ENCODE measurements around the gene S100A13. TPM values are rescaled to one million over a fixed set of nuclear protein-coding genes. Genes with fewer than 3 reads are reported as not detected.

S100A13 gene
- total RNA-seq, 1 experiment from 2014 or later = 111 TPM

DNA sequence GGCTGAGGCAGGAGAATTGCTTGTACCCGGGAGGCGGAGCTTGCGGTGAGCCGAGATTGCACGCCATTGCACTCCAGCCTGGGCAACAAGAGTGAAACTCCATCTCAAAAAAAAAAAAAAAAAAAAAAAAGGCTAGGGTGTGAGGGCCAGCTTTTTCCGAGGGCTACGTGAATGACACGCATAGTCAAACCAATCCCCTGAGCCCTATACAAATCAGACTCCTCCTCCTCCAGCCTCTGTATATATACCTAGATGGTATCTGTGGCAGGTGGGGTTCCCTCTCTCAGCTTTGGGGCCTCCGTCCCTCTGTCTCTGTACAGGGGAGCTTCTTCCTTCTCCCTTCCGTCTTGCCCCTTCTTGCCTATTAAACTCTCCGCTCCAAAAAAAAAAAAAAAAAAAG is 21.1 kb downstream of the S100A13 start:
- in situ Hi-C loops (cut with HindIII; ENCODE audit: low pct_unique_long_range_greater_than_20kb, low sequenced_read_pairs) (loop anchor here (25.0 kb wide), 1 partner anchor 244 kb away; the partner anchor contains the start of gene S100A9), intact Hi-C loops (cut with micrococcal nuclease; ENCODE audit: unreplicated experiment) (no loop called here)
- Histone ChIP-seq H3K27me3 (ENCODE audit: control insufficient read depth, insufficient read depth, low read length) (no peaks in the 10 kb centered on the region), H3K27ac (ENCODE audit: low read length) (no peak overlapping the region), H3K4me3 (ENCODE audit: low read depth in 2 of 2, low read length in 2 of 2) (no peak overlapping the region), H3K4me1 (ENCODE audit: control insufficient read depth, insufficient read depth, low read length) (peaks cover 29% of the 10 kb centered on the region), H3K36me3 (ENCODE audit: control insufficient read depth, insufficient read depth, low read length) (no peaks in the 10 kb centered on the region), H3K9me3 (ENCODE audit: control insufficient read depth, insufficient read depth, low read depth, low read length) (no peaks in the 10 kb centered on the region)
- TF ChIP-seq POLR2AphosphoS5 (IDR thresholded peaks at IDR 0.05; ENCODE audit: low read depth, low read length) = no peak
- TF ChIP-seq, protein P1, sequence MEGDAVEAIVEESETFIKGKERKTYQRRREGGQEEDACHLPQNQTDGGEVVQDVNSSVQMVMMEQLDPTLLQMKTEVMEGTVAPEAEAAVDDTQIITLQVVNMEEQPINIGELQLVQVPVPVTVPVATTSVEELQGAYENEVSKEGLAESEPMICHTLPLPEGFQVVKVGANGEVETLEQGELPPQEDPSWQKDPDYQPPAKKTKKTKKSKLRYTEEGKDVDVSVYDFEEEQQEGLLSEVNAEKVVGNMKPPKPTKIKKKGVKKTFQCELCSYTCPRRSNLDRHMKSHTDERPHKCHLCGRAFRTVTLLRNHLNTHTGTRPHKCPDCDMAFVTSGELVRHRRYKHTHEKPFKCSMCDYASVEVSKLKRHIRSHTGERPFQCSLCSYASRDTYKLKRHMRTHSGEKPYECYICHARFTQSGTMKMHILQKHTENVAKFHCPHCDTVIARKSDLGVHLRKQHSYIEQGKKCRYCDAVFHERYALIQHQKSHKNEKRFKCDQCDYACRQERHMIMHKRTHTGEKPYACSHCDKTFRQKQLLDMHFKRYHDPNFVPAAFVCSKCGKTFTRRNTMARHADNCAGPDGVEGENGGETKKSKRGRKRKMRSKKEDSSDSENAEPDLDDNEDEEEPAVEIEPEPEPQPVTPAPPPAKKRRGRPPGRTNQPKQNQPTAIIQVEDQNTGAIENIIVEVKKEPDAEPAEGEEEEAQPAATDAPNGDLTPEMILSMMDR (IDR thresholded peaks at IDR 0.05) = no peak
- TF ChIP-seq, protein P2, sequence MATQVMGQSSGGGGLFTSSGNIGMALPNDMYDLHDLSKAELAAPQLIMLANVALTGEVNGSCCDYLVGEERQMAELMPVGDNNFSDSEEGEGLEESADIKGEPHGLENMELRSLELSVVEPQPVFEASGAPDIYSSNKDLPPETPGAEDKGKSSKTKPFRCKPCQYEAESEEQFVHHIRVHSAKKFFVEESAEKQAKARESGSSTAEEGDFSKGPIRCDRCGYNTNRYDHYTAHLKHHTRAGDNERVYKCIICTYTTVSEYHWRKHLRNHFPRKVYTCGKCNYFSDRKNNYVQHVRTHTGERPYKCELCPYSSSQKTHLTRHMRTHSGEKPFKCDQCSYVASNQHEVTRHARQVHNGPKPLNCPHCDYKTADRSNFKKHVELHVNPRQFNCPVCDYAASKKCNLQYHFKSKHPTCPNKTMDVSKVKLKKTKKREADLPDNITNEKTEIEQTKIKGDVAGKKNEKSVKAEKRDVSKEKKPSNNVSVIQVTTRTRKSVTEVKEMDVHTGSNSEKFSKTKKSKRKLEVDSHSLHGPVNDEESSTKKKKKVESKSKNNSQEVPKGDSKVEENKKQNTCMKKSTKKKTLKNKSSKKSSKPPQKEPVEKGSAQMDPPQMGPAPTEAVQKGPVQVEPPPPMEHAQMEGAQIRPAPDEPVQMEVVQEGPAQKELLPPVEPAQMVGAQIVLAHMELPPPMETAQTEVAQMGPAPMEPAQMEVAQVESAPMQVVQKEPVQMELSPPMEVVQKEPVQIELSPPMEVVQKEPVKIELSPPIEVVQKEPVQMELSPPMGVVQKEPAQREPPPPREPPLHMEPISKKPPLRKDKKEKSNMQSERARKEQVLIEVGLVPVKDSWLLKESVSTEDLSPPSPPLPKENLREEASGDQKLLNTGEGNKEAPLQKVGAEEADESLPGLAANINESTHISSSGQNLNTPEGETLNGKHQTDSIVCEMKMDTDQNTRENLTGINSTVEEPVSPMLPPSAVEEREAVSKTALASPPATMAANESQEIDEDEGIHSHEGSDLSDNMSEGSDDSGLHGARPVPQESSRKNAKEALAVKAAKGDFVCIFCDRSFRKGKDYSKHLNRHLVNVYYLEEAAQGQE (IDR thresholded peaks at IDR 0.05; ENCODE audit: insufficient read depth in 1 of 2, low read depth in 2 of 2, low read length in 1 of 2) = no peak
- no peak for TF ChIP-seq TCF7L2 (IDR thresholded peaks at IDR 0.05; ENCODE audit: low read depth, low read length)
- no peak for TF ChIP-seq SIN3A (IDR thresholded peaks at IDR 0.05; ENCODE audit: borderline replicate concordance, insufficient read depth, low read depth, low read length)
- no TSS peak for BruUV-seq (replicated peaks)
- ChIA-PET CTCF (no interaction called here), POLR2A (interaction anchor here (0.5 to 0.7 kb wide), 2 partner anchors 54 to 350 kb away, joined by 5 to 6 read pairs; no protein-coding TSS in a partner anchor)
- no peak for DNase-seq (ENCODE audit: low read depth, low spot score)
- no peak for ATAC-seq

DNA sequence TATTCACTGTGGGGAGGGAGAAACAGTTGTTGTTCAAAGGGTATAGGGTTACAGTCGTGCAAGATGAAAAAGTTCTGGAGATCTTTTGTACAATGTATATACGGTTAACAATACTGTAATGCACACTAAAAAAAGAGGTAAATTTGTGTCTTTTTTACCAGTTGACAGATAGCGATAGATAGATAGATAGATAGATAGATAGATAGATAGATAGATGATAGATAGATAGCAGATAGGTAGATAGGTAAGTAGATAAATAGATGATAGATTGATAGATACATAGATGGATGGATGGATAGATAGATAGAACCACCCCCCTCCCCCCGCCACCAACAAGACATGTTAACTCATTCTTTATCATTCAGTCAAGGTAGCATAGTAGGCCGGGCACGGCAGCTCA is 24.6 kb downstream of the S100A13 start:
- no peak for DNase-seq (ENCODE audit: low read depth, low spot score)
- no TSS peak for BruUV-seq (replicated peaks)
- TF ChIP-seq POLR2AphosphoS5 (IDR thresholded peaks at IDR 0.05; ENCODE audit: low read depth, low read length) (no peak), SIN3A (IDR thresholded peaks at IDR 0.05; ENCODE audit: borderline replicate concordance, insufficient read depth, low read depth, low read length) (no peak), TCF7L2 (IDR thresholded peaks at IDR 0.05; ENCODE audit: low read depth, low read length) (no peak)
- TF ChIP-seq, protein P1 (IDR thresholded peaks at IDR 0.05) = no peak
- TF ChIP-seq, protein P2 (IDR thresholded peaks at IDR 0.05; ENCODE audit: insufficient read depth in 1 of 2, low read depth in 2 of 2, low read length in 1 of 2) = no peak
- no peaks in the 10 kb centered on the region for H3K27me3 ChIP-seq (ENCODE audit: control insufficient read depth, insufficient read depth, low read length)
- in situ Hi-C loops (cut with HindIII; ENCODE audit: low pct_unique_long_range_greater_than_20kb, low sequenced_read_pairs) = loop anchor here (25.0 kb wide), 1 partner anchor 240 kb away; the partner anchor contains the start of gene S100A9
- CTCF ChIA-PET = interaction anchor here (1.0 kb wide), 1 partner anchor 69 kb away, joined by 4 read pairs; no protein-coding TSS in a partner anchor
- no peak for ATAC-seq
- no peaks in the 10 kb centered on the region for H3K4me1 ChIP-seq (ENCODE audit: control insufficient read depth, insufficient read depth, low read length)
- POLR2A ChIA-PET = interaction anchor here (0.6 kb wide), 1 partner anchor 10 kb away, joined by 14 read pairs; the partner anchor contains the start of gene S100A16
- H3K27ac ChIP-seq (ENCODE audit: low read length) = no peak overlapping the region
- H3K4me3 ChIP-seq (ENCODE audit: low read depth in 2 of 2, low read length in 2 of 2) = no peak overlapping the region
- no peaks in the 10 kb centered on the region for H3K9me3 ChIP-seq (ENCODE audit: control insufficient read depth, insufficient read depth, low read depth, low read length)
- intact Hi-C loops (cut with micrococcal nuclease; ENCODE audit: unreplicated experiment) = no loop called here
- no peaks in the 10 kb centered on the region for H3K36me3 ChIP-seq (ENCODE audit: control insufficient read depth, insufficient read depth, low read length)

All from Panc1 (cell line).